A204.1 (cell line): ENCODE measurements around the gene SH3BP5.

Experiments
- FAIRE-seq: peaks from 2 replicates; lab custom pipeline; 2012; peaks lifted over from hg19 to GRCh38; lab: Jason Lieb, UNC

SH3BP5 gene

DNA sequence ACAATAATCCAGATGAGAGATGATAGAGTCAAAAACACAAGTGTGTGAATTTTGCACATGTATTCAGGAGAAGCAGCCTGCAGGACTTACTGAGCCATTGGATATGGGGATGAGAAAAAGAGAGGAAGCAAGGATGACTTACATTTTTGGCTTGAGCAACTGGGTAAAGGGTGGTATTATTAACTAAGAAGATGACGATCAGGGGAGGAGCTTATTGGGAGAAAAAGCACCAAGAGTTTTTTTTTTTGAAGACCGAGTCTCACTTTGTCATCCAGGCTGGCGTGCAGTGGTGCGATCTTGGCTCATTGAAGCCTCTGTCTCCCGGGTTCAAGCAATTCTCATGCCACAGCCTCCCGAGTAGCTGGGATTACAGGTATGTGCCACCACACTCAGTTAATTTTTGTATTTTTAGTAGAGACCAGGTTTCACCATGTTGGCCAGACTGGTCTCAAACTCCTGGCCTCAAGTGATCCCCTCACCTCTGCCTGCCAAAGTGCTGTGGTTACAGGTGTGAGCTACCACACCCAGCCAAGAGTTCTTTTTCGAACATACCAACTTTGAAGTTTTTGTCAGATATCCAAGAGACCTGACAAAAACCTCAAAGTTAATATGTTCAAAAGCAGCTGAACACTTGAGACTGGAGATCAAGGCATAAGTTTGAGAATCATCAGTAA, 14.8 kb upstream of the SH3BP5 start:
- no peak for FAIRE-seq

DNA sequence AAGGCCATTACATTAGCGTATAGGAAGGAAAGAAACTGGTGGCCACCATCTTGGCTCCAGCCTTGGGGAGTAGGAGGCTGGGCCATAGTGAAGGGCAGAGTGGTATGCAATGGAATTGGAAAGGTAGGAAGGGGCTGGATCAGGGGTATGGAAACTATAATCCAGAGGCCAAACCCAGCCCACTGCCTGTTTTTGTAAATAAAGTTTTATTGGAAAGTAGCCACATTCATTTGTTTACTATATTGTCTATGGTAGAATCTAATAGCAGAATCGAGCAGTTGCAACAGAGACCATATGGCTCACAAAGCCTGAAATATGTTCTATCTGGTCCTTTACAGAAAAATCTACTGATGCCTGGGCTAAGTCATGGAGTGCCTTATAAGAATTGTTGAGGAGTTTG, 14.1 kb upstream of the SH3BP5 start:
- no peak for FAIRE-seq

DNA sequence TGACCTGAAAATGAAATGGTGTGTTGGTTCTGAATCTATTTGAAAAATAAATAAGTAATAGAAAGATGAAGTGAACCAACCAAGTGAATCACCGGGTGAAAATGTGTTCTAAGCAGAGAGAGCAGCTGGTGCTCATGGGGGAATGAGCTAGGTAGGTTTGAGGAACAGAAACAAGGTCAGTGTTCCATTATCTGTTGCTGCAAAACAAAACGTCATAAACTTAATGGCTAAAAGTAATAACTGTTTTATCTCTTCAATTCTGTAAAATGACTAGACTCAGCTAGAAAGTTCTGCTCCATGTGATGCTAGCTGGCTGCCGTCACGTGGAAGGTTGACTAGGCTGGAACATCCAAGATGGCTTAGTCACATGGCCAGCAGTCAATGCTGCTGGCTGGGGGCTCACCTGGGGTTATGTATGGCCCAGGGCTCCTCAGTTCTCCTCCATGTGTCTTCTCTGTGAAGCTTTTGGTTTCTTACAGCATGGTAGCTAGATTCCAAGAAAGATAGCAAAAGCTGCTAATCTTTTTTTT, 13.3 kb upstream of the SH3BP5 start:
- FAIRE-seq: no peak

DNA sequence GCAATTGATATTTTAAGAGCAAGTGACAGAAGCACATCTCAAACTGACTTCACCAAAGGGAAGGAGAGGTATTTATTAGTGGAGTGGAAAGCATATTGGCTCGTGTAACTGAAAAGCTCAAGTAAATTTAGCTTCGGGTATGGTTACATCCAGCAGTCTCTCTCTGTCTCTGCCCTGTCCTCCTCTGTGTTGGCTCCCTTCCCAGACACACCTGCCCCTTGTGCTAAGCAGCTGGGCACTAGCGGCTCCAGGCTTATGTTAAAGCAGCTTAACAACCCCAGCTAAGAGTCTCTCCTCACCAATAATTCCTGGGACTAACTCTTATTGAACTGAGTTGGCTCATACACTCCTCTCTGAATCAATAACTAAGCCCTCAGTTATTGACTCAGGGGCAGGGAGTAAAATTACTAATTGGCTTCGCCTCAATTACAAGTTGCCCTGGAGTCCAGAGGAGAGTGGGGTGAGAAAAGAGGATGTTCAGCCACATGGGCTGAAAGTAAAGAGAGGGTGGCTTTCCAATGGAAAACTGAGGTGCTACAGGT, 12.8 kb upstream of the SH3BP5 start:
- FAIRE-seq: no peak

DNA sequence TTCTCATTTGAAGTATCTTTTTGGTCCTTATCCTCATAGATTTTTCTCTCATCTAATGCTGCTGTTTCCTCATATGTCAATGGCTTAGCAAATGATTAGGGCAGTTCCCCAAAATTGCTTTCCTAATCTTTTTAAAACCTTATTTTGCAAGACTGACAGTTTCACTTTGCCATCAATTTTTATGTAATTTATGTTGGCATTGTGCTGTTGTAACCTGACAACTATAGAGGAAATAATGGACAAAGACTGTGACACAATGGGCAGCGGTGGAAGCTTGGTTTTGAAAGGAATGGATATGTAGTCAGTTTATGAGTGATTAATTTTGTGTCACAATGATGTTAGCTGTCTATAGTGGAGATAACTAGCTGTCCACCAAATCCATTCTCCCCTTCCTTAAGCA, 10.6 kb upstream of the SH3BP5 start:
- no peak for FAIRE-seq

DNA sequence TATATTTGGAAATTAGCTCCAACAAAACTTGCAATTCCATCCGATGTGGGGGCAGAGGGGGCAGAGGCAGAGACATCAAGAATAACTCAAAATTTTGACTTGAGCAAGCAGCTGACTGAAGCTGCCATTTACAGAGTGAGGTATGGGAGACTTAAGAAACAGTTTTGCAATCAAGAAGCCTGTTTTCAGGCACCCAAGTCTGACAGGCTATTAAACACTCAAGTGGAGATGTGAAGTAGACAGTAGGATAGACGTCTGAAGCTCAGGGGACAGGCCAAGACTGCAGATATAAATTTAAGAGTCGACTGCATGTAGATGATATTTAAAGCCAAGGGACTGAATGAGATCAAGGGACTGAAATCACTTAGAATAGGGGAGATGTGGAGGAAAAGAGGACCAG, 9.9 kb upstream of the SH3BP5 start:
- no peak for FAIRE-seq

DNA sequence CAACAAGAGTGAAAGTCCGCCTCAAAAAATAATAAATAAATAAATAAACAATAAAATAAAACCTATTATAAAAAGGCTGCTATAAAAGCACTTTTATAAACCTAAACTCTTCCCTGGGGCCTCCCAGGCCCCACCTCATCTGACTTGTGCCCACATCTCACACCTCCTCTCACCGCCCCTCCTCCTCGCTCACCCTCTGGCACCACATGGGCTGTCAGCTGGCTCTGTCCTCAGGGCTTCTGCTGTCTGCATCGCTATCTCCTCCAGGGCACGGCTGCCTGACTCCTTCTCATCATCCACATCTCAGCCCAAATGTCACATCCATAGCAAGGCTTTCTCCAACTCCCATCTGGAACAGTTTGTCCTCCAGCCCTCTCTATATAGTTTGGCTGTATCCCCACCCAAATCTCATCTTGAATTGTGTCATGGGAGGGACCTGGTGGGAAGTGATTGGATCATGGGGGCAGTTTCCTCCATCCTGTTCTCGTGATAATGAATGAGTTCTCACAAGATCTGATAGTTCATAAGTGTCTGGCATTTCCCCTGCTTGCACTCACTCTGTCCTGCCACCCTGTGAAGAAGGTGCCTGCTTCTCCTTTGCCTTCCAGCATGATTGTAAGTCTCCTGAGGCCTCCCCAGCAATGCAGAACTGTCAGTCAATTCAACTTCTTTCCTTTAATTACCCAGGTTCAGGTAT, 8.8 kb upstream of the SH3BP5 start:
- no peak for FAIRE-seq

DNA sequence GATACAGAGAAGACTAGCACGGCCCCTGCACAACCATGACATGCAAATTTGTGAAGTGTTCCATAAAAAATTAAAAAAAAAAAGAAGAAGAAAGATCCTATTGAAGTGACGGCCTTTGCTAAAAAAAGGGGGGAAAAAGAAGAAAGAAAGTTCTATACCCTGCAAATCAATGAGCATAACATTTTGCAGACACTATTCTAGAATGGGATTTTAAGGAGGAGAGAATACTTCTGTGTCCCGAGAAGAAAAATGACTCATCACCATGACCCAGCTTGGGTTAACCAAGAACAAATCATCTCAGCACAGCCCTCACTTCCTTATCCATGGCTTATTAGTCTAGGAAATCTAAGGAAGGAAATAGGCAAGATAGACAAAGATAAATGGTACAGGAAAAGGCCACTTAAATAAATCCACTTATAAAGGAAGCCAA, 7.4 kb upstream of the SH3BP5 start:
- no peak for FAIRE-seq

DNA sequence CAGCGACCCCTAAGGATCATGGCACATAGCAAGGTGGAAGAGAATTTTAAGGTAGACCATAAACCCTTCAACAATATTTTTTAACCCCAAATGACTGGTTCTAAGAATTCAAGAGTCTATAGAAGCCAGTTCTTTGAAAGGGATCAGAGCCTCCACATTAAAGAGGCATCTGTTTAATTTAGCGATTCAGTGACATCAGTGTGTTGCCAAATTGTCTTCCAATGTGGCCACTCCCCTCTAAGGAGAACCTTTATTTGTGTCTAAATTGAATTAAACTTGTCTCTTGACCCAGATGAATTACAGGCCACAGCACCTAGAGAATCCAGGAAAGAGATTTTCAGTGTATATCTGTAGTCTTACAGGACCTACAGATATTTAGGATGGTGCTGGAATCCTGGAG, 6.6 kb upstream of the SH3BP5 start:
- FAIRE-seq: no peak

DNA sequence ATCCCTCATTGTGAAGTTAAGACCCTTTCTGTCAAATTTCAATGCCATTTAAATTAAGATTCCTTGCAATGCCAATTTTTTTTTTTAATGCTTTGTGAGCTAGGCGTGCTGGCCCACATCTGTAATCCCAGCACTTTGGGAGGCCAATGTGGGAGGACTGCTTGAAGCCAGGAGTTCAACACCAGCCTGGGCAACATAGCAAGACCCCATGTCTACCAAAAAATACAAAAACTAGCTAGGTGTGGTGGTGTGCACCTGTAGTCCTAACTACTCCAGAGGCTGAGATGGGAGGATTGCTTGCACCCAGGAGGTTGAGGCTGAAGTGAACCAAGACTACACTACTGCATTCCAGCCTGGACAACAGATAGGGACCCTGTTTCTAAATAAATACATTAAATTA, 5.6 kb upstream of the SH3BP5 start:
- FAIRE-seq: no peak

DNA sequence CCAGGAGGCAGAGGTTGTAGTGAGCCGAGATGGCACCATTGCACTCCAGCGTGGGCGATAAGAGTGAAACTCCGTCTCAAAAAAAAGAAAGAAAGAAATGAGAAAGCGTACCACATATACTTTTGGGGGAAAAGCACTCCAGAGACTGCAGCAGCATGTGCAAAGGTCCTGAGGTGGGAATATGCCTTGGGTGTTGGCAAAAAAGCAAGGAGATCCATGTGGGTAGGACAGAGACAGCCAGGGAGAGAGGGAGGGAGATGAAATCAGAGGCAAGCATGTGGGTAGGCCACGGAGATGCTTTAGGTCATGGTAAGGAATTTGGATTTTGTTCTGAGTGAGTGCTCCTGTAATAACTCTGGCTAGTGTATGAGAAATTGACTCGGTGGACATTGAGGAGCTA, 3.7 kb upstream of the SH3BP5 start:
- no peak for FAIRE-seq

DNA sequence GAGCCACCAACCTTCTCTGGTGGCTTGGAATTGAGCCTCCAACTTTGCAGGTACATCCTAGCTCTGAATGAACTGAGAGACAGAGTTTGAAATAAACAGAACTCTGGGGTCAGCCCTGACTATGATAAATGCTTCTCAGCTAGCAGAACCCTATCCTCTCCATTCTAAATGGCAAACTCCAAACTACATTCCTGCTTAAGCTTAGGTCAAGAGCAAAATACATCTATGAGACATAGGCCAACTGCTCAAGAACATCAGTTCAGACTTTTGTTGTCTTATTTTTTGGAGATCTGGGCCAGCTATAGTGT, 1.5 kb upstream of the SH3BP5 start:
- no peak for FAIRE-seq

DNA sequence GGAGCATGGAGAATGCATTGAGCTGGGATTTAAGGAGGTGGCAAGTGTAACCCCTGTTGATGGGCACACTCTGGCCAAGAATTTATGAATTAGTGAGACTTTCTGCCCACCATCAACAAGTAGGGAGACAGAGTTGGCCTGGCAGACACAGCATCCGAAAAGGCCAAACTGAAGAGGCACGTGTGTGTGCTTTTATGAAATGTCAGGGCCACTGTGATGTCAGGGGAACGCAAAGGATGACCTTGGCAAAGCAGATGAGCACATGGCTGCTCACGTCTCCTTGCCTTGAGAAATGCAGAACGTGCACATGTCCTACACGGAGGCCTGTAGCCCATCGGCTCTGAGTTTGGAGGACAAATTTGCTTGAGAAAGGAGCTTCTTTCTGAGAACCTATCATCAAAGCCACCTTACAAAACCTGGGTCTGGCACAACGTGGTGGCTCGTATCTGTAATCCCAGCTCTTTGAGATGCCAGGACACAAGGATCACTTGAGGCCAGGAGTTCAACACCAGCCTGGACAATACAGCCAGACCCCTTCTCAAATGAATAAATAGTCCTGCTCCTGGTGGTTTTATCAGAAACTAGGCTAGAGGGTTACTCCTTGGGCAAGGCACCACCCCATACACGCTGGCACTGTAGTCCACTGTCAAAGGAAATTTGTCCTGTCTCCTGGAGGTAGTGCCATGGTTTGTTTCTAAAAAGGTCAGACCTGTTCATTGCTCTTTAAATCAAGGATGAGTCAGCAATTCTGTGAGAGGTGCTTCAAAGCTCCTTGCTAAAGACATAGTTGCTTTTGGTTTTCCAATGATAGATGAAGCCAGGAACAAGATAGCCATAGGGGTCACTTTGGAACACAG, 941 bp upstream of the SH3BP5 start:
- no peak for FAIRE-seq

DNA sequence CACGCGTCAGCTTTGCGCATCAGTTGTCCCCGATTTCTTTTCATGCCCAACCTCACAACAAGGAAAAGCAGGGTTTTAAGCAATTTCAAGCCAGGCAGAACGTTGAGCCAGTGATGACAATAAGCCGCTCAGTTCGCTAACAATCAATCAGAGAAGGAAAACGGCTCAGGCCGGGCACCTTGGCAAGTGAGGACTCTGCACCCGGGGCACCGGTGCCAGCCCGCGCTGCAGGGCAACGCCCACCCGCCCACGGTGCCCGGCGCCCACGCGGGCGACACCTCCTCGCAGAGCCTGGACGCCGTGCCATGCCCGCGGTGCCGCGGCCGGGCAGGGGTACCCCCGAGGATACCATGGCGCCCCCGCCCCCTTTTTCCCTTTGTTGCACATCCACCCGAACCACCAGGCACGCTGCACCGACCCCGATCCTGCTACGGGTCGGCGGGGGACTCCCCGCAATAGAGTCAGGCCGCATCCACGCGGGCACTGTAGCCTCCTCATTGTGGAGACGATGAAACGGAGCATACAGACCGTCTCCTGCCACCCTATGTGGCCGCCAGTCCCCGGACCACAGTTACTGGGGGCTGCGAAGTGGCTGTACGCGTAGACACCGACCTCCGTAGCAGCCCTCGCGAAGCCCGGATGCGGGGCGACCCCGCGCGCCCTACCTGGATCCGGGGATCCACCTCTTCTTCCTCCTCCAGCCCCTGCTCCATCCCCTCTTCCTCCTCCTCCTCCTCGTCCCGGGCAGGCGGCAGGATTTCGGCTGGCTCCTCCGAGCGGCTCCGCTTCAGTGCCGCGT, 581 bp downstream of the SH3BP5 start:
- FAIRE-seq: no peak

DNA sequence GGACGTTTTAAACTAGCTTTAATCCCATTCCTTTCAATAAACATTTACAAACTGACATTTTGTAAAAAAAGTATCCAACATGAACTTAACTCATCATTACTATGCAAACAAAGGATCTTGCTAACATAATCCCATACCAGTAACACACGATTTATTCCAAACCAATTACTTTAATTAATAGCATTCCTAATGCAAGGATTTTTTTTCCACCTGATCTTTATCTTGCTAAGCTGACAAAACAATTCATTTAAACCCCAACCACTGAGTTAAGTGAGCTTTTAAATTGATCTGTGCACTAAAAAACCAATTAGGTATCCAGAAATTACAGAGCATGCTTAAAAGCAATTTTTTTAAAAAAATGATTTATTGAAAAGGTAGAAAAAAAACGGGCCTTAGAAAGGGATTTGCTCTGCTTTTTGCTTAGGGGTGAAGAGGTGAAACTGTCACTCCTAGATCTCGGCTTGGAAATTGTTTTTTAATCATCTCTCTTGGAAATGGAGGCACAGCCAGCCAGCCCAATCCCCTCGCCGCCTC, 1.2 kb downstream of the SH3BP5 start:
- FAIRE-seq: no peak

DNA sequence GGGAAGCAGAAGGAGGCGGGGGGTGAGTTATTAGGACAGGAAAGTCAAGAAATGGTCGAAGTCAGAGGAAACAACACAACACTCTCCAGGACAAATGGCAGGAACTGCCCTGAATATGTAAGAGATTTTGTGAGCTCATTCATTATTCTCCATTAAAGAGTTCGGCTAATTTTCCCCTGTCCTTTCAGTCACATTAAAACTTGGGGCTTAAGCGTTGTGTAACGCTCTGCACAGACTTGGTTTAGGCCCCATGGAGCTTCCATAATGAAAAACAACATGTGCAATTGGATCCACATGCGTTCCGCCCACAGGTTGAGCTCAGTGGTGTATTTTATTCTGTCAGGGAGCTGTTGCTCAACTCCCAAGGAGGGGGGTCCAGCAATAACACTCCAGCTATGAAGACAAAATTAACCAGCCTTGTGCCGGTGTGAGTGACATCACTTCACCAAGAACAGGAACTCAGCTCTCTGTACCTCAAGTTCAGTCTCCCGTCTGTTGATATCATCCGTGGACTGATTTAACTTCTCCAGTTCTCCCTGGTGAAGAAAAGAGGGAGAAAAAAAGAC, 2.3 kb downstream of the SH3BP5 start:
- FAIRE-seq: no peak

DNA sequence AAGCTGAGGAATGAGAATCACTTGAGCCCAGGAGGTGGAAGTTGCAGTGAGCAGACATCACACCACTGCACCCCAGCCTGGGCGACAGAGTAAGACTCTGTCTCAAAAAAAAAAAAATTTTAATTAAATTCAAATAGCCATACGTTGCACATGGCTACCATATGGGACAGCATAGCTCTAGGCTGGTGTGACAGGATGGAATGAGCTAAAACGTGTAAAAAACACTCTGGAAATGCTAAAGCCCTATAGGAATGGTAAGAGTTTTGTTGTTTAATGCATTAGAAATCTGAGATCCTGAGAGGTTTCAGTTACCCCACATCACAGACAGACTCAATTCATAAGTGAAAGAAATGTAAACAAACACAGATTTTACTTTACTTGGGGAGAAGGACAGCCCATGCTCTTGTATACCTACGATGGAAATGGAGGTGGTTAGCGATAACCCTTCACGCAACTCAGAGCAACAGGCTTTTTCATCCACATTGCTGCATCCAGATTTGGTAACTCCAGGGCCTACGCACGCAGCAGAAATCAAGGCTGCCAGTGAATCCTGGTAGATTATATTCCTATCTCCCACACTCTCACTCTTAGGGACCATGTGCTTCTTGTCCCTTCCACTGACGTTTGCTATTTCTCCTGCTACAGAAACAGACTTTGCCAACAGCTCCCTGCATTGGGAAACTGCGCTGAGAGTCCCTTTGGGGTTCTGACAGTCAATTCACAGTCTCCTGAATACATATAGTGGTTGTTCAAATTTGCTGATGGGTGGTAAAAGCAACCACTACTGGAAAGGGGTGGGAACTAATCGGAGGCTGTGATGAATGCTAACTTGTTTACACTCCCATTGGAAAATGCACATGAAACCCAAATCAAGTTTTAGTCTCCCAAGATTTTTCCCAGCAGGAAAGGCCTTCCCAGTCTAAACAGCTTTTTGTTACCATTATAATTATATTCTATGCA, 3.1 kb downstream of the SH3BP5 start:
- FAIRE-seq: no peak

DNA sequence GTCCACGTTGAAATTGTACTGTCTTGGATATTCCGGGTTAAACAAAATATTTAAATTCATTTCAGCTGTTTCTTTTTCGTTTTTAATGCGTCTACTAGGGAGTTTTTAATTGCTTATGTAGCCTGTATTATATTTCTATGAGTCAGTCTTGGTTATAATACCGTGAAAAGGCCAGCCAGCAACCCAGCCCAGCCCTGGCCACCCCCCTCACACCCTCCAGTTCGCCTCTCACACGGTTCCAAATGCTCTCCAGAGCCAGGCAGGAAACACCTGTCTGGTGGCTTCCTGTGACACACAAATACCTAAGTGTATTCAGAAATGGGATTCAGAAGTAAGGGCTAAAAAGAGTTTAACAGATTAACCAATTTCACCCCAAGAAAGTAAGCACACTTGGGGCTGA, 4.4 kb downstream of the SH3BP5 start:
- no peak for FAIRE-seq

DNA sequence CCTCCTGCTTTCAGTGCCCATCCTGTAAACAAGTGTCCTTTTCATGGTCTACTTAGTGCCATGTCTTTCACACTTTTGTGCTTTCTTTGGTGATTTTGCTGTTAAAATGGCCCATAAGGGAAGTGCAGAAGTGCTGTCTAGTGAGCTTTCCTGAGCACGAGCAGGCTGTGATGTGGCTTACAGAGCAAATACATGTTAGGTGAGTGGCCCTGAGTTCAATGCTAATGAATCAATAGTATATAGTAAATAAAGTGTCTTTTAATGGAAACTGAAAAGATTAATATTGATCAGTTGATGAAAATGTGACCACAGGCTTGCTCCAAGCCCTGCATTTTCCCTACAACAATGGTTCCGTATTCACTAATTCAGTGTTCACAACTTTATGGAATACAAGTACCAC, 5.7 kb downstream of the SH3BP5 start:
- FAIRE-seq: no peak

DNA sequence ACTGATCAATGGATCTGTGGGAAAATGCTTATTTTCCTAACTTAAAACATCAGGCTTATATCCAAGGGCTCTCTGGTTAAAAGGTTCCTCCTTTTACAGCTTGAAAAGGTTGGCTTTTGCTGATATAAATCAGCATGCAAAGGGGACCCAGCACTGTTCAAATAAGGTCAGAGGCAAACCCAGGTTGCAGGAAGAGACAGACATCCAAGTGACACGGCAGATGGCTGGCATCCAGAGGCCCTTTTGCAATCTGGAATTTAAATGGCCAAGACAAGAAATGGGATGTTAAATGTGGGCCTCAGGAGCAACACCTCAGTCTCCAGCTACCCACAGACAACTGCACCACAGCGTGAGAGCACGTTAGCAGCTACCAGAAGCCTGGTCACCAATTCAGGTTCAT, 6.3 kb downstream of the SH3BP5 start:
- FAIRE-seq: no peak
